ENCODE results near the gene UHRF1.
"Not testable (repeated sequence)": the region's sequence is repeated elsewhere in the genome, so short reads cannot be mapped to it uniquely, and the experiment has no call there.

Gene UHRF1

DNA sequence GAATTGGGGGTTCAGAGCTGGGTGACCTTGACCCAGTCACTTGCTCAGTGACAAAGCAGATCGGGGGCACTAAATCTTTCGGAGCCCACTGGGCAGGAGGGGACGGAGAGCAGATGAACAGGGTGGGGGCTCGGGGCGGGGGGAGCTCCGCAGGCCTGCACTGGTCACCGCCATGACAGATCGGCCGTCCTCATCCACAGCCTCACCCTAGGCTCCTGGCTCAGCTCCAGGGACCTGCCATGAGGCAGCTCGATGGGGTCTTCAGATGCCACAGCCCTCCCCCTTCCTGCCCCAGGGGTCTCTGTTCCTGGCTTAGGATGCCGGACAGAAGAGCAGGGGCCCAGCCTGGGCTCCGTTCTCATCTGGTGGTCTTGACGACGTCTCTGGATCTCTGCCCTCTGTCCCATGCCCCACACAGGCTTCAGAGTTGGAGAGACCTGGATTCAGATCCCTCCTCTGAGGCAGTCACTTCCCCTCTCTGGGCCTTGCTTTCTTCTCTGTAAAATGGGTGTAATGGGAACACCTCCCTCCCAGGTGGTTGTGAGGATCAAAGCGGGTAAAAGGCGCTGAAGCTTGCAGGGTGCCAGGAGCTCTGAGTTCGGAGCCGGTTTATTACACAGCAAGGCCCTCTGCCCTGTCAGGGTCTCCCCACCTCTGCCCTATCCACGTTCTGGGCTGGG is 62.7 kb downstream of the UHRF1 start:
- Histone ChIP-seq H3K4me1 (ENCODE audit: low read length) (peaks cover 26% of the 10 kb centered on the region), H3K9me3 (ENCODE audit: insufficient read depth, low read length) (no peaks in the 10 kb centered on the region), H3K4me2 (ENCODE audit: low read length) (peak overlapping the region; percentile 91), H3K4me3 (ENCODE audit: low read length) (no peak overlapping the region), H2AFZ (ENCODE audit: low read depth, low read length) (no peak overlapping the region), H3K9ac (ENCODE audit: low read length) (no peak overlapping the region), H4K20me1 (ENCODE audit: insufficient read depth, low read length) (peaks cover 68% of the 10 kb centered on the region), H3K79me2 (ENCODE audit: low read length) (peaks cover 74% of the 10 kb centered on the region), H3K36me3 (replicated peaks; ENCODE audit: low read depth, low read length) (peaks cover 16% of the 10 kb centered on the region), H3K27me3 (ENCODE audit: low read depth, low read length) (no peaks in the 10 kb centered on the region), H3K27ac (ENCODE audit: low read length) (no peak overlapping the region)
- no peak for TF ChIP-seq EZH2phosphoT487 (IDR thresholded peaks at IDR 0.05; ENCODE audit: low read depth)
- TF ChIP-seq, protein P1, sequence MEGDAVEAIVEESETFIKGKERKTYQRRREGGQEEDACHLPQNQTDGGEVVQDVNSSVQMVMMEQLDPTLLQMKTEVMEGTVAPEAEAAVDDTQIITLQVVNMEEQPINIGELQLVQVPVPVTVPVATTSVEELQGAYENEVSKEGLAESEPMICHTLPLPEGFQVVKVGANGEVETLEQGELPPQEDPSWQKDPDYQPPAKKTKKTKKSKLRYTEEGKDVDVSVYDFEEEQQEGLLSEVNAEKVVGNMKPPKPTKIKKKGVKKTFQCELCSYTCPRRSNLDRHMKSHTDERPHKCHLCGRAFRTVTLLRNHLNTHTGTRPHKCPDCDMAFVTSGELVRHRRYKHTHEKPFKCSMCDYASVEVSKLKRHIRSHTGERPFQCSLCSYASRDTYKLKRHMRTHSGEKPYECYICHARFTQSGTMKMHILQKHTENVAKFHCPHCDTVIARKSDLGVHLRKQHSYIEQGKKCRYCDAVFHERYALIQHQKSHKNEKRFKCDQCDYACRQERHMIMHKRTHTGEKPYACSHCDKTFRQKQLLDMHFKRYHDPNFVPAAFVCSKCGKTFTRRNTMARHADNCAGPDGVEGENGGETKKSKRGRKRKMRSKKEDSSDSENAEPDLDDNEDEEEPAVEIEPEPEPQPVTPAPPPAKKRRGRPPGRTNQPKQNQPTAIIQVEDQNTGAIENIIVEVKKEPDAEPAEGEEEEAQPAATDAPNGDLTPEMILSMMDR (IDR thresholded peaks at IDR 0.05; ENCODE audit: low read depth, low read length) = no peak

DNA sequence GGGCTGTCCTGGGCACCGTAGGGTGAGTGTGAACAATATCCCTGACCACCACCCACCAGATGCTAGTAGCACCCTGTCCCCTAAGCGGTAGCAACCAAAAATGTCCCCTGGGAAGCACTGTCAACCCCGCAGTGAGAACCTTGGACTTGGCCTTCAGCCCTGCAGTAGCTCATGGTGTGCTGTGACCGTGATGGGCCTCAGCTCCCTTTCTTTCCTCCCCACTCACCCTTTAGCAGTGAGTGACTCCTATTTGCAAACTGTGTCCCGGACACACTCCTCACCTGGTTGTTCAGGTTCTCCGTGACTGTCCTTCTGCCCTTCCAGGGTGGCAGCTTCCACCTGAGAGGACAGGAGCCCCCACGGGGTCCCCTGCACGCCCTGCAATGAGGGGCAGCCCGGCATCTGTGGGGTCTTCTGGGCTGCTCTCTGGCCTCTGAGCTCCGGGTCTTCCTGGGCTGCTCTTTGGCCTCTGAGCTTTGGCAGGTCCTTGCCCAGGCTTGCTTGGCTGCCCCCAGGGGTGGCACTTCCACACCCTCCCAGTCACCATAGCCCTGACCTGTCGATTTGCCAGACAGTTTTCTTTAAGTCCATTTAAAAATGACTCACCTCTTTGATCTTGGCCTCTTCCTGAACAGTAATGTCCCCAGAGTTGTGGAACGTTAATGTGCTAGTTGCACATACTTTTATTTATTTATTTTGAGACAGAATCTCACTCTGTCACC is 63.4 kb downstream of the UHRF1 start:
- H2AFZ ChIP-seq (ENCODE audit: low read depth, low read length) = no peak overlapping the region
- H3K4me3 ChIP-seq (ENCODE audit: low read length) = no peak overlapping the region
- peaks cover 26% of the 10 kb centered on the region for H3K4me1 ChIP-seq (ENCODE audit: low read length)
- H3K36me3 ChIP-seq (replicated peaks; ENCODE audit: low read depth, low read length) = peaks cover 23% of the 10 kb centered on the region
- no peak for TF ChIP-seq EZH2phosphoT487 (IDR thresholded peaks at IDR 0.05; ENCODE audit: low read depth)
- TF ChIP-seq, protein P1 (IDR thresholded peaks at IDR 0.05; ENCODE audit: low read depth, low read length) = no peak
- peaks cover 81% of the 10 kb centered on the region for H3K79me2 ChIP-seq (ENCODE audit: low read length)
- H3K27ac ChIP-seq (ENCODE audit: low read length) = no peak overlapping the region
- H3K9me3 ChIP-seq (ENCODE audit: insufficient read depth, low read length) = no peaks in the 10 kb centered on the region
- H3K4me2 ChIP-seq (ENCODE audit: low read length) = no peak overlapping the region
- H3K27me3 ChIP-seq (ENCODE audit: low read depth, low read length) = no peaks in the 10 kb centered on the region
- H4K20me1 ChIP-seq (ENCODE audit: insufficient read depth, low read length) = peaks cover 75% of the 10 kb centered on the region
- H3K9ac ChIP-seq (ENCODE audit: low read length) = no peak overlapping the region

DNA sequence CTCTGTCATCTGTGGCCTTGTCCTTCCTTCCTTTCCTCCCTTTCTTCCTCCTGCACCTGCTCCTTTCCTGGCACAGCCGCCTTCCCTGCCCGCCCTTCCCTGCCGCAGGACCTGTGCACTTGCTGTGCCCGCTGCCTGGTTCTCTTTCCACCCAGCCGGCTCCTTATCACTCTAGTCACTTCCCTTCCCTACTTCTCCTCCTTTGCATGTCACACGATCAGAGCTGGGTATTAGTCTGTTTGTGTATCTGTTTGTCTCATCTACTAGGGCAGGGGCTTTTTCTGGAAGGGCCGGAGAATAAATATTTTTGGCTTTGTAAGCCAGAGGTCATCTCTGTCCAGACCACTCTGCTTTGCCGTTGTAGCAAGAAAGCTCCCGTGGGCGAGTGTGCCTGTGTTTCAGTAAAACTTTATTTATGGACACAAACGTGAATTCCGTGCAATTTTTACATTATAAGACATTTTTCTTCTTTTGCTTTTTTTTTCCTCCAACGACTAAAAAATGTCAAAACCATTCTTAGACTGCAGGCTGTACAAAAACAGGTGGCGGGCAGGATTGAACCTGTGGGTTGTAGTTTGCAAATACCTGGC is 65.7 kb downstream of the UHRF1 start:
- Histone ChIP-seq H3K9me3 (ENCODE audit: insufficient read depth, low read length) (no peaks in the 10 kb centered on the region), H3K4me3 (ENCODE audit: low read length) (no peak overlapping the region), H3K79me2 (ENCODE audit: low read length) (peaks cover 92% of the 10 kb centered on the region), H3K27me3 (ENCODE audit: low read depth, low read length) (no peaks in the 10 kb centered on the region), H4K20me1 (ENCODE audit: insufficient read depth, low read length) (peaks cover 93% of the 10 kb centered on the region), H2AFZ (ENCODE audit: low read depth, low read length) (no peak overlapping the region), H3K27ac (ENCODE audit: low read length) (no peak overlapping the region), H3K4me1 (ENCODE audit: low read length) (peaks cover 23% of the 10 kb centered on the region), H3K4me2 (ENCODE audit: low read length) (no peak overlapping the region), H3K9ac (ENCODE audit: low read length) (no peak overlapping the region), H3K36me3 (replicated peaks; ENCODE audit: low read depth, low read length) (peaks cover 33% of the 10 kb centered on the region)
- TF ChIP-seq, protein P1 (IDR thresholded peaks at IDR 0.05; ENCODE audit: low read depth, low read length) = no peak
- TF ChIP-seq EZH2phosphoT487 (IDR thresholded peaks at IDR 0.05; ENCODE audit: low read depth) = no peak

DNA sequence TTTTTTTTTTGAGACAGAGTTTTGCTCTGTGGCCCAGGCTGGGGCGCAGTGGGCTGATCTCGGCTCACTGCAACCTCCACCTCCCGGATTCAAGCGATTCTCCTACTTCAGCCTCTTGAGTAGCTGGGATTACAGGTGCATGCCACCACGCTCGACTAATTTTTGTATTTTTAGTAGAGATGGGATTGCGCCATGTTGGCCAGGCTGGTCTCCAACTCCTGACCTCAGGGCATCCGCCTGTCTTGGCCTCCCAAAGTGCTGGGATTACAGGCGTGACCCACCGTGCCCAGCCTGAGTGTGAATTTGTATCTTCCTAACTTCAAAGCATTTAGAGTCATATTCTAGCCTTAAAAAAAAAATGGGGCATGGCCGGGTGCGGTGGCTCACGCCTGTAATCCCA is 66.3 kb downstream of the UHRF1 start:
- not testable (repeated sequence) for H3K9me3 ChIP-seq (ENCODE audit: insufficient read depth, low read length); H3K4me3 ChIP-seq (ENCODE audit: low read length); H3K27me3 ChIP-seq (ENCODE audit: low read depth, low read length); H3K4me2 ChIP-seq (ENCODE audit: low read length); H3K27ac ChIP-seq (ENCODE audit: low read length); H2AFZ ChIP-seq (ENCODE audit: low read depth, low read length); H3K9ac ChIP-seq (ENCODE audit: low read length)
- Histone ChIP-seq H3K79me2 (ENCODE audit: low read length) (peaks cover 91% of the 10 kb centered on the region), H4K20me1 (ENCODE audit: insufficient read depth, low read length) (peaks cover 93% of the 10 kb centered on the region), H3K4me1 (ENCODE audit: low read length) (peaks cover 25% of the 10 kb centered on the region), H3K36me3 (replicated peaks; ENCODE audit: low read depth, low read length) (peaks cover 30% of the 10 kb centered on the region)
